ENCODE data around the gene TRAF2.

TRAF2 gene

GRCh38 chr9:136946228-136947027 lies 60.1 kb downstream of the TRAF2 start:
- H3K4me1 ChIP-seq, result peaks cover 3% of the 10 kb centered on the region
- no peak overlapping the region for H3K9ac ChIP-seq
- no peaks in the 10 kb centered on the region for H3K27me3 ChIP-seq (ENCODE audit: control insufficient read depth, insufficient read depth, low read length)
- no peak for TF ChIP-seq CTCF (IDR thresholded peaks at IDR 0.05)
- no peaks in the 10 kb centered on the region for H3K79me2 ChIP-seq
- no peak overlapping the region for H3K4me3 ChIP-seq (ENCODE audit: low read depth, low read length)
- H3K4me2 ChIP-seq (ENCODE audit: low read length), result no peak overlapping the region
- H2AFZ ChIP-seq, result no peak overlapping the region
- no peak overlapping the region for H3K27ac ChIP-seq
- no peaks in the 10 kb centered on the region for H3K36me3 ChIP-seq (ENCODE audit: control insufficient read depth, insufficient read depth, low read length)
- no peaks in the 10 kb centered on the region for H3K9me3 ChIP-seq (ENCODE audit: control insufficient read depth, low read length)

- Histone ChIP-seq H3K4me1 (peaks cover 3% of the 10 kb centered on the region), H3K9me3 (ENCODE audit: control insufficient read depth, low read length) (no peaks in the 10 kb centered on the region), H3K4me2 (ENCODE audit: low read length) (no peak overlapping the region), H3K4me3 (ENCODE audit: low read depth, low read length) (no peak overlapping the region), H3K27ac (no peak overlapping the region), H3K27me3 (ENCODE audit: control insufficient read depth, insufficient read depth, low read length) (no peaks in the 10 kb centered on the region), H3K79me2 (no peaks in the 10 kb centered on the region), H3K9ac (no peak overlapping the region), H2AFZ (no peak overlapping the region), H3K36me3 (ENCODE audit: control insufficient read depth, insufficient read depth, low read length) (no peaks in the 10 kb centered on the region)
- TF ChIP-seq CTCF (IDR thresholded peaks at IDR 0.05), result no peak
Measured at GRCh38 chr9:136947028-136947891, 60.9 kb downstream of the TRAF2 start.

GRCh38 chr9:136947955-136948510 lies 61.7 kb downstream of the TRAF2 start:
- H3K9ac ChIP-seq, result no peak overlapping the region
- H3K4me3 ChIP-seq (ENCODE audit: low read depth, low read length), result no peak overlapping the region
- no peak overlapping the region for H3K27ac ChIP-seq
- H3K27me3 ChIP-seq (ENCODE audit: control insufficient read depth, insufficient read depth, low read length), result no peaks in the 10 kb centered on the region
- no peaks in the 10 kb centered on the region for H3K9me3 ChIP-seq (ENCODE audit: control insufficient read depth, low read length)
- TF ChIP-seq CTCF (IDR thresholded peaks at IDR 0.05), result peak; percentile 43
- H2AFZ ChIP-seq, result no peak overlapping the region
- H3K4me2 ChIP-seq (ENCODE audit: low read length), result no peak overlapping the region
- no peaks in the 10 kb centered on the region for H3K36me3 ChIP-seq (ENCODE audit: control insufficient read depth, insufficient read depth, low read length)
- no peaks in the 10 kb centered on the region for H3K79me2 ChIP-seq
- H3K4me1 ChIP-seq, result peaks cover 3% of the 10 kb centered on the region

- Histone ChIP-seq H3K79me2 (no peaks in the 10 kb centered on the region), H3K9me3 (ENCODE audit: control insufficient read depth, low read length) (no peaks in the 10 kb centered on the region), H3K4me1 (no peaks in the 10 kb centered on the region), H3K27ac (peak overlapping the region; percentile 97), H3K36me3 (ENCODE audit: control insufficient read depth, insufficient read depth, low read length) (no peaks in the 10 kb centered on the region), H3K4me3 (ENCODE audit: low read depth, low read length) (peak overlapping the region; percentile 77), H3K27me3 (ENCODE audit: control insufficient read depth, insufficient read depth, low read length) (no peaks in the 10 kb centered on the region), H3K4me2 (ENCODE audit: low read length) (peak overlapping the region; percentile 99), H2AFZ (peak overlapping the region; percentile 87), H3K9ac (peak overlapping the region; percentile 19)
- TF ChIP-seq CTCF (IDR thresholded peaks at IDR 0.05), result no peak
Measured at GRCh38 chr9:136949239-136949816, 63.0 kb downstream of the TRAF2 start.

Measured in parathyroid adenoma (tissue), 2 donors.